ENCODE results near the gene QRSL1. TPM values are rescaled to one million over a fixed set of nuclear protein-coding genes. Genes with fewer than 3 reads are reported as not detected.
"Not testable (repeated sequence)": the region's sequence is repeated elsewhere in the genome, so short reads cannot be mapped to it uniquely, and the experiment has no call there.

The QRSL1 gene, protein sequence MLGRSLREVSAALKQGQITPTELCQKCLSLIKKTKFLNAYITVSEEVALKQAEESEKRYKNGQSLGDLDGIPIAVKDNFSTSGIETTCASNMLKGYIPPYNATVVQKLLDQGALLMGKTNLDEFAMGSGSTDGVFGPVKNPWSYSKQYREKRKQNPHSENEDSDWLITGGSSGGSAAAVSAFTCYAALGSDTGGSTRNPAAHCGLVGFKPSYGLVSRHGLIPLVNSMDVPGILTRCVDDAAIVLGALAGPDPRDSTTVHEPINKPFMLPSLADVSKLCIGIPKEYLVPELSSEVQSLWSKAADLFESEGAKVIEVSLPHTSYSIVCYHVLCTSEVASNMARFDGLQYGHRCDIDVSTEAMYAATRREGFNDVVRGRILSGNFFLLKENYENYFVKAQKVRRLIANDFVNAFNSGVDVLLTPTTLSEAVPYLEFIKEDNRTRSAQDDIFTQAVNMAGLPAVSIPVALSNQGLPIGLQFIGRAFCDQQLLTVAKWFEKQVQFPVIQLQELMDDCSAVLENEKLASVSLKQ
- total RNA-seq (ENCODE audit: unreplicated experiment), result 10.9 TPM
- long read RNA-seq, full-length matches to known transcripts, result 3 of 5 reads
- long read RNA-seq, partial matches to known transcripts, result 1 of 5 reads
- long read RNA-seq, other reads (novel, unspliced or antisense), result 1 of 5 reads

DNA sequence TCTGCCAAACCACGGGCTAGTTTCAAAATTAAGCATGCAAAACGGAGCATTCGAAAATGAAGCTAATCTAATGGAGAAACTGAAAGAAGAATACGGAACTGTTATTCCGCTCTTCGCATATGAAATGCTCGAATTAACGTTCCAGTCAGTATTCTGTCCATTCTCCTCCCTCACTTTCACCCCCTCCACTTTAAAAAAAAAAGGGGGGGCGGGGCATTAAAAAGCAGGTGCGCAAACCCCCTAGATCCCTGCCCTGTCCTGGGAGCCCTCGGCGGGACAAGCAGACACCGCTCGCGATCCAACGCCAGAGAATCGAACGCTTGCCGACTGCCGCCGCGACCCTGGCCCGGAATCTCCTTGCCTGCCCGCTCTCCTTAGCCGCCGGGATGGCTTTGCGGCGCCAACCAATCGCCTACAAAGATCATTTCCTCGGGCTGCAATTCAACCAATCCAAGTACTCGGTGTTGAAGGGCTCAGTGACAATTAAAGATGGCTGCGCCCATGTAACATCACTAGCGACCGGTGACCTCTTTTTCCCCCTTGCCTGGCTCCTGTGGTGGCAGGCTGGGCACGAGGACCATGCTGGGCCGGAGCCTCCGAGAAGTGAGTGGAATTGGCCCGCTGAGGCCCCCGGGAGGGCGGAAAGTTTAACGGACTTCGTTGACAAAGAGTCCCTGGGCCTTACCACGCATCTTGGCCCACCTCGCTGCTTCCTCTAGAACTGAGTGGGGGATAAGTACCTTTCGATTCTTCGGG, at the start of gene QRSL1, which contains the start of gene RTN4IP1:
TSS of gene QRSL1 (plus strand) at position 476 of the 756 bp plus-strand sequence. CDS start at position 580, 104 bp downstream.
TSS of gene RTN4IP1 (minus strand) at position 396 of the 756 bp plus-strand sequence. CDS start 477 bp downstream, outside the sequence.
- Mint-ChIP-seq H3K36me3 (ENCODE audit: low read depth, unreplicated experiment) (no peaks in the 10 kb centered on the region), H3K4me1 (ENCODE audit: unreplicated experiment) (peaks cover 10% of the 10 kb centered on the region), H3K9me3 (ENCODE audit: unreplicated experiment) (no peaks in the 10 kb centered on the region), H3K27ac (ENCODE audit: unreplicated experiment) (peak within 1 kb of the TSS; percentile 94), H3K27me3 (ENCODE audit: unreplicated experiment) (no peaks in the 10 kb centered on the region), H3K4me3 (ENCODE audit: unreplicated experiment) (peak within 1 kb of the TSS; percentile 97)
- DNase-seq (ENCODE audit: low spot score), result peak; percentile 87
- TF ChIP-seq, protein P1, sequence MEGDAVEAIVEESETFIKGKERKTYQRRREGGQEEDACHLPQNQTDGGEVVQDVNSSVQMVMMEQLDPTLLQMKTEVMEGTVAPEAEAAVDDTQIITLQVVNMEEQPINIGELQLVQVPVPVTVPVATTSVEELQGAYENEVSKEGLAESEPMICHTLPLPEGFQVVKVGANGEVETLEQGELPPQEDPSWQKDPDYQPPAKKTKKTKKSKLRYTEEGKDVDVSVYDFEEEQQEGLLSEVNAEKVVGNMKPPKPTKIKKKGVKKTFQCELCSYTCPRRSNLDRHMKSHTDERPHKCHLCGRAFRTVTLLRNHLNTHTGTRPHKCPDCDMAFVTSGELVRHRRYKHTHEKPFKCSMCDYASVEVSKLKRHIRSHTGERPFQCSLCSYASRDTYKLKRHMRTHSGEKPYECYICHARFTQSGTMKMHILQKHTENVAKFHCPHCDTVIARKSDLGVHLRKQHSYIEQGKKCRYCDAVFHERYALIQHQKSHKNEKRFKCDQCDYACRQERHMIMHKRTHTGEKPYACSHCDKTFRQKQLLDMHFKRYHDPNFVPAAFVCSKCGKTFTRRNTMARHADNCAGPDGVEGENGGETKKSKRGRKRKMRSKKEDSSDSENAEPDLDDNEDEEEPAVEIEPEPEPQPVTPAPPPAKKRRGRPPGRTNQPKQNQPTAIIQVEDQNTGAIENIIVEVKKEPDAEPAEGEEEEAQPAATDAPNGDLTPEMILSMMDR (IDR thresholded peaks at IDR 0.05; ENCODE audit: unreplicated experiment), result no peak

DNA sequence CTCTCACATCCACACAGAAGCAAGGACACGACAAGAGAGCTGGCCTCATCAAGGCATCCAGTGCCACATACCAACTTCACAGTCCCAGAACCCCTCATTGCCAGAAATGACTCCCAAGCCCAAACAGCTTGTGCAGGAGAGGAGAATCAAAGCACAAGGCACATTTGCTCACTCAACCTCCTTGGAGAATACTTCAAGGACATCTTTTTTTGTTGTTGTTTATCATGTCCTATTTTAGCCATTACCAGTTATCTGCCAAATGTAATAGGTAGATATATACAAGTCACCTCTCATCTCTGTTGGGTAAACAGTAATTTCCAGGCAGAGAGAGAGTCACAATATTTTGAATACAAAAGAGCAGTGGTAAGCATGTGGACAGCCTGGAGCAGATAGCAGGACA, 47.9 kb upstream of the QRSL1 start:
- Mint-ChIP-seq H3K4me1 (ENCODE audit: unreplicated experiment) (peaks cover 6% of the 10 kb centered on the region), H3K9me3 (ENCODE audit: unreplicated experiment) (no peaks in the 10 kb centered on the region), H3K36me3 (ENCODE audit: low read depth, unreplicated experiment) (peaks cover 5% of the 10 kb centered on the region), H3K4me3 (ENCODE audit: unreplicated experiment) (no peak overlapping the region), H3K27ac (ENCODE audit: unreplicated experiment) (no peak overlapping the region), H3K27me3 (ENCODE audit: unreplicated experiment) (peaks cover 2% of the 10 kb centered on the region)
- TF ChIP-seq, protein P1 (IDR thresholded peaks at IDR 0.05; ENCODE audit: unreplicated experiment), result no peak
- DNase-seq (ENCODE audit: low spot score), result no peak

DNA sequence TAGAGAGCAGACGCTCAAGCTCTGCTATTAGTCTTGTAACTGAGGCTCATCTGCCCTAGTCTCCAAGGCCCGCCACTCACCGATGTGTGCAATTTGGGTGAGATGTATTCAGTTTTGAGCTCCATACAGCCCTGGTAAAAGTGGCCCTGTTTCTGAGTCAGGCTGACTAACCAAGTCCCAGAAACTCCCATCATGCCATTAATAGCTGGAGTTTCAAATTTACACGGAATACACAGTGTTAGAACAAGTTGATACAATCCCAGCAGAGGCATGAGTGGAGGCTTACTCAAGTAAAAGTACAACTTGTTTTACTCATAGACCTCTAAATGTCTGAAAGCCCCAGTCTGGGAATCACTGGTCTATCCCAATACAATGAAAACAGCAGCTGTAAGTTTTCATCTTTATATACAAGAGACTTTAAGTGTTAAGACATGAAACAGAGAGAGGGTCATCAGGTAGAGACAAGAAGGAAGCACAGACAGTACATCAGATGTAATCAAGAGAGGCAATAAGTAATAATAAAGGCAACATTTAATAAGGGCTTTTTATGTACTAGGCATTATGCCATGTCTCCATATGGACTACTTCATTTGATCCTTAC, 42.5 kb upstream of the QRSL1 start:
- Mint-ChIP-seq H3K9me3 (ENCODE audit: unreplicated experiment) (no peaks in the 10 kb centered on the region), H3K4me1 (ENCODE audit: unreplicated experiment) (no peaks in the 10 kb centered on the region), H3K36me3 (ENCODE audit: low read depth, unreplicated experiment) (peaks cover 5% of the 10 kb centered on the region), H3K27ac (ENCODE audit: unreplicated experiment) (no peak overlapping the region), H3K4me3 (ENCODE audit: unreplicated experiment) (no peak overlapping the region), H3K27me3 (ENCODE audit: unreplicated experiment) (peaks cover 3% of the 10 kb centered on the region)
- TF ChIP-seq, protein P1 (IDR thresholded peaks at IDR 0.05; ENCODE audit: unreplicated experiment), result no peak
- DNase-seq (ENCODE audit: low spot score), result no peak

DNA sequence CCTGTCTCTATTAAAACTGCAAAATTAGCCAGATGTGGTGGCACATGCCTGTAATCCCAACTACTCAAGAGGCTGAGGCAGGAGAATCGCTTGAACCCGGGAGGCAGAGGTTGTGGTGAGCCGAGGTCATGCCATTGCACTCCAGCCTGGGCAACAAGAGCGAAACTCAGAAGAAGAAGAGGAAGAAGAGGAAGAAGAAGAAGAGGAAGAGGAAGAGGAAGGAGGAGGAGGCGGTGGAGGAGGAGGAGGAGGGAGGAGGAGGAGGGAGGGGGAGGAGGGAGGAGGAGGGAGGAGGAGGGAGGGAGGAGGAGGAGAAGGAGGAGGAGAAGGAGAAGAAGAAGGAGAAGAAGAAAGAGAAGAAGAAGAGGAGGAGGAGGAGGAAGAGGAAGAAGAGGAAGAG, 40.4 kb upstream of the QRSL1 start:
- H3K27ac Mint-ChIP-seq (ENCODE audit: unreplicated experiment); H3K27me3 Mint-ChIP-seq (ENCODE audit: unreplicated experiment); H3K36me3 Mint-ChIP-seq (ENCODE audit: low read depth, unreplicated experiment); H3K4me1 Mint-ChIP-seq (ENCODE audit: unreplicated experiment); DNase-seq (ENCODE audit: low spot score); H3K9me3 Mint-ChIP-seq (ENCODE audit: unreplicated experiment); H3K4me3 Mint-ChIP-seq (ENCODE audit: unreplicated experiment): not testable (repeated sequence)

All from endothelial cell (in vitro differentiated cells).